ENCODE measurements around the gene GBX1. TPM values are rescaled to one million over a fixed set of nuclear protein-coding genes. Genes with fewer than 3 reads are reported as not detected.
A peak's percentile ranks its signal among the peaks of the same experiment; 100 is the strongest.

GBX1 gene
- total and polyA plus RNA-seq, 12 donors: not detected

- intact Hi-C loops (cut with DNase I): loop anchor here in 1 of 2 donors (10.0 kb wide), 1 partner anchor 130 kb away; no protein-coding TSS in a partner anchor
- Histone ChIP-seq H3K27ac (no peak overlapping the region), H3K9me3 (replicated peaks in 1 of 3) (no peaks in the 10 kb centered on the region), H3K4me3 (no peak overlapping the region), H3K4me1 (replicated peaks in 1 of 2) (no peaks in the 10 kb centered on the region), H3K36me3 (replicated peaks in 1 of 2) (no peaks in the 10 kb centered on the region), H3K27me3 (peaks cover 14% of the 10 kb centered on the region)
- WGBS, 4 donors: 75 to 82% (median 77%) methylated on average over 16 of the region's 16 CpGs
- no peak for DNase-seq
- TF ChIP-seq CTCF (IDR thresholded peaks at IDR 0.05) (no peak), POLR2A (IDR thresholded peaks at IDR 0.05) (no peak)
These were observed 7.7 kb upstream of the GBX1 start for GRCh38 chr7:151175047-151175792.

GRCh38 chr7:151174246-151175046, 7.0 kb upstream of the GBX1 start:
- peak in 6 of 7 donors; percentile 30 to 63 (median 58) for DNase-seq
- intact Hi-C loops (cut with DNase I): loop anchor here in 1 of 2 donors (5.0 to 10.0 kb wide), 2 partner anchors 52 to 130 kb away; no protein-coding TSS in a partner anchor
- no peak overlapping the region for H3K4me3 ChIP-seq
- no peaks in the 10 kb centered on the region for H3K36me3 ChIP-seq (replicated peaks in 1 of 2)
- TF ChIP-seq POLR2A (IDR thresholded peaks at IDR 0.05) (no peak), CTCF (IDR thresholded peaks at IDR 0.05) (no peak)
- H3K4me1 ChIP-seq (replicated peaks in 1 of 2): no peaks in the 10 kb centered on the region
- H3K27me3 ChIP-seq: peaks cover 14% of the 10 kb centered on the region
- 55 to 75% (median 63%) methylated on average over 17 to 77 of the region's 77 CpGs for WGBS, 4 donors
- no peak overlapping the region for H3K27ac ChIP-seq
- no peaks in the 10 kb centered on the region for H3K9me3 ChIP-seq (replicated peaks in 1 of 3)

GRCh38 chr7:151173386-151174245, 6.1 kb upstream of the GBX1 start:
- no peaks in the 10 kb centered on the region for H3K36me3 ChIP-seq (replicated peaks in 1 of 2)
- peaks cover 17% of the 10 kb centered on the region for H3K27me3 ChIP-seq
- H3K4me1 ChIP-seq (replicated peaks in 1 of 2): no peaks in the 10 kb centered on the region
- H3K9me3 ChIP-seq (replicated peaks in 1 of 3): no peaks in the 10 kb centered on the region
- no peak for DNase-seq
- H3K4me3 ChIP-seq: no peak overlapping the region
- intact Hi-C loops (cut with DNase I): loop anchor here (2.0 to 10.0 kb wide), 3 partner anchors 49 to 131 kb away; no protein-coding TSS in a partner anchor
- WGBS, 4 donors: 79 to 88% (median 83%) methylated on average over 24 to 43 of the region's 43 CpGs
- no peak for TF ChIP-seq POLR2A (IDR thresholded peaks at IDR 0.05)
- no peak for TF ChIP-seq CTCF (IDR thresholded peaks at IDR 0.05)
- H3K27ac ChIP-seq: no peak overlapping the region

Data from adrenal gland (tissue), 12 donors.